ENCODE data around the gene RAP1GAP2. TPM values are rescaled to one million over a fixed set of nuclear protein-coding genes. Genes with fewer than 3 reads are reported as not detected.

RAP1GAP2 gene
- total RNA-seq, 1 experiment from 2014 or later = 2.0 TPM

DNA sequence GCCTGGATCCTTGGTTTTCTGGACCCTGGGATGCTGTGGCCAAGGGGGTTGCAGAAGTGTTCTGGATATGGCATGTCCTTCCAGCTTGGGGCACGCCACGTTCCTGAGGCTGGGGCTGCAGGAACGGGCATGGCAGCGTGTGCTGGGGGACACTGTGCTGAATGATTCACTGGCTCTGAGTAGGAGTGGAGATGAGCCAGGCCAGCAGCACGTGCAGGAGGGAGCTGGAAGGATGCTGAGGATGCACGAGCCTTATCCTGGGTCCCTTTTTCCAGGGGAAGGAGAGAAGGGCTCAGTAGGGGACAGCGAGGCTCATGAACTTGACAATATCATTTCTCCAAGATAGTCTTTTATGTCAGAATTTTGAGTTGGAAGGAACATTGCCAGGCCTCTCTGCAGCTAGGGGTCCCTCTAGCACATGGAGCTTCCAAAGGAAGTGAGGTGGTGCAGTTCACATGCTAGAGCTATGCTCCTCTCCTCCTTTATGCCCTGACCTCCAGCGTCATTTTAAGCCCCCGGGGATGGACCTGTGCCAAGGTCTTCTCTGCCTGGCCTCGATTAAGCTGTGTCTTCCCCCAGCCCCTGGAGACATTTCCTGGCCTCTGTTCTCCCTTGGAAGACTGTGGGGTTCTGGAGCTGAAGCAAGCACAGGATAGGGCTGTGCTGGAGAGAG, 141.2 kb downstream of the RAP1GAP2 start:
- in situ Hi-C loops (cut with HindIII; ENCODE audit: low pct_unique_long_range_greater_than_20kb, low sequenced_read_pairs) = no loop called here
- DNase-seq (ENCODE audit: low read depth, low spot score) = peak; percentile 55

DNA sequence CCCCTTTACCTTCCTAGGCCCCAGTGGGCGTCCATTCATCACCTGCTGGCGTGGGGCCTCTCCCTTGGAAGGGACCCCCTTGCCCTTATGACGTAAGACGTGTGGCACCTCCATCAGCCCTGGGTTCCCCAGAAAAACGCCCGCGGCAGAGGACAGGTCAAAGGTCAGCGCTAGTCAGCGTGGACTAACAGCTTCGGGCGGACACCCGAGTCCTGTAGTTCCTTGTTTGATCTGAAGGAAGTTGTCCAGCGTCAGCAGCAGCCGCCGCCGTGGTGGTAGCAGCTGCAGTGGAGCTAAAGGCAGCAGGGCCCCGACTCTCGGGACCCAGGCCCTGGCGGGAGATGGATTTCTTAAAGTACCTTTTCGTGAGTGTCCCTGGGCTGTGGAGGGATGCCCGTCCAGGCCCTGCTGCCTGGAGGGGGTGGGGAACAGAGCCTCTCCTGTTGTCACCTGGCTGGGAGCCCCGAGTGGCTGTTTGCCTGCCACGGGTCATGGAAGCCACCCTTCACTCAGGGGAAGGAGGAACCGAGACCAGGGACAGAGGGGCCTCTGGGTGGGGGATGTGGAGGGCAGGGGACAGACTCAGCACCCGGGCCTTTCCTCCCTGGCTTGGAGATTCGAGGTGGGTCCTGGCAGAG, 143.6 kb downstream of the RAP1GAP2 start:
- no peak for DNase-seq (ENCODE audit: low read depth, low spot score)
- in situ Hi-C loops (cut with HindIII; ENCODE audit: low pct_unique_long_range_greater_than_20kb, low sequenced_read_pairs) = no loop called here

DNA sequence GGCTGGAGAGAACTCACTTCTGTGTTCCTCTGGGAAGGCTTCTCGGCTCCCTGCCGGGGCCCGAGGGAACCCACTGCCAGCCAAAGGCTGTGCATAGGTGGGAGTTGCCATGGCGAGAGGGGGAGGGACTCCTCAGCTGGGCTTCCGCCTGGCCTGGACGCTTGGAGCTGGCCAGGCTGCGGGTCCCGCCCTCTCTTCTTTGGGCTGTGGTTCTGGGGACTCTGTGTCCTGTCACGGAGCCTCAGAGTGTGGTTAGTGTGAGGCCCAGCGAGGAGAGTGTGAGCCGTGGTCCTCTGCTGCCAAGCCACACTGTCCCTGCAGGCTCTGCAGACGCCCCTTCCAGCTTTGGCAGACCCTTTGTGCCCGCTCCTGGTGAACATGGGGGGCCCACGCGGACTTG, 144.1 kb downstream of the RAP1GAP2 start:
- in situ Hi-C loops (cut with HindIII; ENCODE audit: low pct_unique_long_range_greater_than_20kb, low sequenced_read_pairs) = no loop called here
- no peak for DNase-seq (ENCODE audit: low read depth, low spot score)

DNA sequence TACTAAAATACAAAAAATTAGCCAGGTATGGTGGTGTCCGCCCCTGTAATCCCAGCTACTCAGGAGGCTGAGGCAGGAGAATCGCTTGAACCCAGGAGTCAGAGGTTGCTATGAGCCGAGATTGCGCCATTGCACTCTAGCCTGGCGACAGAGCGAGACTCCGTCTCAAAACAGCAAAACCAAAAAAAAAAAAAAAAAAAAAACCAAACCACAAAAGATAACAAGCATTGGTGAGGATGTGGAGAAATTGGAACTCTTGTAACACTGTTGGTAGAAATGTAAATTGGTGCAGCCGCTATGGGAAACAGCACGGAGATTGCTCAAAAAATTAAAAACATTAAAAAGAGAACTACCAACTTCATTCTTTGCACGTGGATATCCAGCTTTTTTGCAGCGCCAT, 147.7 kb downstream of the RAP1GAP2 start:
- DNase-seq (ENCODE audit: low read depth, low spot score) = no peak
- in situ Hi-C loops (cut with HindIII; ENCODE audit: low pct_unique_long_range_greater_than_20kb, low sequenced_read_pairs) = no loop called here

DNA sequence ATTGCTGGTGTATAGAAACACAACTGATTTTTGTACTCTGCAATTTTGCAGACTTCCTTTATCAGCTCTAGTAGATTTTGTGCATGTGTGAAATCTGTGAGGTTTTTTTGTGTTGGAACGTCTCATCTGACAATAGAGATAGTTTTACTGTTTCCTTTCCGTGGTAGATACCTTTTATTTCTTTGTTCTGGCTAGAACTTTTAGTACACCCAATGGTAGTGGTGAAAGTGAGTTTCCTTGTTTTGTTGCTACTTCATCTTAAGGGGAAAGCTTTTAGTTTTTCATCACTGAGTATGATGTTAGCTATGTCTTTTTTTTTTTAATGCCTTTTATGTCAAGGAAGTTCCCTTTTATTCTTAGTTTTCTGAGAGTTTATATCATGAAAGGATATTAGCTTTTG, 149.1 kb downstream of the RAP1GAP2 start:
- DNase-seq (ENCODE audit: low read depth, low spot score) = no peak
- in situ Hi-C loops (cut with HindIII; ENCODE audit: low pct_unique_long_range_greater_than_20kb, low sequenced_read_pairs) = no loop called here

DNA sequence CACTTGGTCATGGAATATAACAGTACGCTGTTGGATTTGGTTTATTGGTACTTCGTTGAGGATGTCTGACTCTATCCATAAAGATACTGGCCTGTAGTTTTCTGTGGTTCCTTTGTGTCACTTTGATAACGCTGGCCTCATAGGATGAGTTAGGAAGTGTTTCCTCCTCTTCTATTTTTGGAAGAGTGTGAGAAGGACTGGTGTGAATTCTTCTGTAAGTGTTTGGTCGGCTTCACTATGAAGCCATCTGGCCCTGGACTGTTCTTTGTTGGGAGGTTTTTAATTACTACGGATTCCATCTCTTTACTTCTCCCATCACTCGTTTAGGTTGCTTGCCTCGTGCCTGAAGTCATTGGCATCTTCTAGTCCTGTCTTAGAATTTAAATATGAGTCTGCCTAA, 149.9 kb downstream of the RAP1GAP2 start:
- DNase-seq (ENCODE audit: low read depth, low spot score) = no peak
- in situ Hi-C loops (cut with HindIII; ENCODE audit: low pct_unique_long_range_greater_than_20kb, low sequenced_read_pairs) = no loop called here

DNA sequence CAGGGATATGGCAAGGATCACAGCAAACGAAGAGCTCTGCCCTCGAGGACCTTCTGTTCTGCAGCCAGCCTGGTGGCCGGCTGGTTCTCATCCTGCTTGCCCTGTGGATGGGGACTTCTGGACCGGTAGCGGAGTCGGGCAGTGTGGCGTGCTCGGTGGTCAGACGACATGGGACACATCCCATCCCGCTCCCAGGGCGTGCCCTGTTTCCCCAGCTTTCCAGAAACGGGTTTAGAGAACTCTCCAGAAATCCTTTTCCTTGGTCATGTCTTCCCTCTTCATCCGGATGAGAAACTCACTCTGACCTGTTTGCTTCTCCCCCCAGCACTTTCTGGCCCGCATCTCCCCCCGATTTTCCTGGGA, 151.3 kb downstream of the RAP1GAP2 start:
- in situ Hi-C loops (cut with HindIII; ENCODE audit: low pct_unique_long_range_greater_than_20kb, low sequenced_read_pairs) = no loop called here
- DNase-seq (ENCODE audit: low read depth, low spot score) = no peak

DNA sequence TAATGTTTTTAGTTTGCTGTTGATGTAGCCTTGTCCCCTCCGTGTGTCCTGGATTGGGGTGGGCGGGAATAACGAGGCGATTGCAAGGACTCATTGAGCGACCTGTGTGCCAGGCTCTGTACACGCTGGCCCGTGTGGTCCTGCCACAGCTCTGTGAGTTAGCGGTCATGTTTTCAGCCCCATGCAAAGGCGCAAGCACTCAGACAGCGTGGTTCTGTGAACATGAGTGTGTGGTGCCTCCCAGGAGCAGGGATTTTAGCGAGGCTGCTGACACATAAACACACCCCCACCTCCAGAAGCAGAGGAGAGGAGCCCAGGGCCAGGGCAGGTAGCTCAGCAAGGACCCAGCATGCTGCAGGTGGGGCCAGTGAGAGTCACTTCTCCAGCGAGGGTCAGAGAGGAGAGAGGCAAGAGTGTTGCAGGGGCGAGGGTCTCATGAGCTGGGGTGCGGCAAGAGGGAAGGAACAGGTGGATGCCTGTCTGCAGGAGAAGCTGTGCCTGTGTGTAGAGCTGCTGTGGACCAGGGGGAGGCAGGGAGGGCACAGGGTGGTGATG, 151.8 kb downstream of the RAP1GAP2 start:
- no peak for DNase-seq (ENCODE audit: low read depth, low spot score)
- in situ Hi-C loops (cut with HindIII; ENCODE audit: low pct_unique_long_range_greater_than_20kb, low sequenced_read_pairs) = no loop called here

DNA sequence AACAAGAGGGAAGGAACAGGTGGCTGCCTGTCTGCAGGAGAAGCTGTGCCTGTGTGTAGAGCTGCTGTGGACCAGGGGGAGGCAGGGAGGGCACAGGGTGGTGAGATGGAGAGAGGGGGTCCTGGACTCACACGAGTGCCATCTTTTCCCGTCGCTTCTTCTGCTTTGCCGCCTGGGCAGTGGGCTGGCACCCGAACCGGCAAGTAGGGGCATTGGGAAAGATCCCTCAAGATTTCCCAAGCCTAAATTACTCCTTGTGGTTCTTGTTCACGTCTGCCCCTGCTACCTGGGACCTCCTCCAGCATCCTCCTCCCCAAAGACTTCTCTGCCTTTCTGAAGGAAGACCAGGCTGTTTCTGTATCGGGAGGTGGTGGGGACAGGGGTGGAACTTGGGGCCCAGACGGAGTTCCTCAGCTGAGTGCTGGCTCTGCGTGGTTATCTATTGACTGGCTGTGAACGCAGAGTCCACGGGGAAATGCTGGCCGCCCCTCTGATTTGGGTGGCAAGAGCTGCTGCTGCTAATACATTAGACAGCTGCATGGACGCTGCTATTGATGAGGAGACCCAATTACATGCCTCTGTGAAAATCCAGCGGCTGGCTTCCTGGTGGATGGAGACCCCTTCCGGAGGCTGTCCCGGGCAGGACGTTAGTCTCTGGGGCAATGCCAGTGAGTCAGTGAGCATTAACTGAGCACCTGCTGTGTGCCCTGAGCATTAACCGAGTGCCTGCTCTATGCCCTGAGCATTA, 152.7 kb downstream of the RAP1GAP2 start:
- in situ Hi-C loops (cut with HindIII; ENCODE audit: low pct_unique_long_range_greater_than_20kb, low sequenced_read_pairs) = no loop called here
- DNase-seq (ENCODE audit: low read depth, low spot score) = no peak

DNA sequence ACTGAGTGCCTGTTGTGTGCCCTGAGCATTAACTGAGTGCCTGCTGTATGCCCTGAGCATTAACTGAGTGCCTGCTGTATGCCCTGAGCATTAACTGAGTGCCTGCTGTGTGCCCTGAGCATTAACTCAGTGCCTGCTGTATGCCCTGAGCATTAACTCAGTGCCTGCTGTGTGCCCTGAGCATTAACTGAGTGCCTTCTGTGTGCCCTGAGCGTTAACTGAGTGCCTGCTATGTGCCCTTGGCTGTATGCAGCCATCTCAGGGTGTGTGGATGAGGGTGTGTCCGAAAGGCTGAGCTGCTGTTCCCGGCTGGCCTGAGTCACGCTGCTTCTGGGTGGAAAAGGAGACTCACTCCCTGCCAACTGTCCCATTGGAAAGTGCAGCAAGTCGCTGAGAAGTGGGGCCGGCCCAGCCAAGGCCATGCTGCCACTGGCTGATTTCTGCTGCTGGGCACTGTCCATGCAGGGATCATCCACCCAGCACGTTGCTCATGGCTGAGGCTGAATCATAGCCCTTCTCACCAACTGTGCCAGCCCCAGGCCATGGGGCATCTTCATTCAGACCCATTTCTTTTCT, 153.3 kb downstream of the RAP1GAP2 start:
- in situ Hi-C loops (cut with HindIII; ENCODE audit: low pct_unique_long_range_greater_than_20kb, low sequenced_read_pairs) = no loop called here
- DNase-seq (ENCODE audit: low read depth, low spot score) = no peak

DNA sequence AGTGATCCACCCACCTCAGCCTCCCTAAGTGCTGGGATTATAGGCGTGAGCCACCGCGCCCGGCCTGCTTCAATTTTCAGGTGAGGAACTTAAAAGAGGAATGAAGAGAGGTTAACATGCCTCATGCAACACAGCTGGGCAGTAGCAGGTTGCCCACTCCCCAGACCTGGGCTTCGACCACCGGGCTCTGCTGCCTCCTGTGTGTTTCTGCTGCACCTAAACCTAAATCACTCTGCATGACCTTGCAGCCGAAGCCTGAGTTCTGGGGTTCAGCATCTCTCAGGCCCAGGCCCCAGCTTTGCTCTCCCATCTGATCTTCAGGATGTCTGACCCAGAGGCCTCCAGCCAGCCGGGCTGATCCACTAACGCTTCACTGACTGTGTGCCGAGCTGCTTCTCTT, 154.6 kb downstream of the RAP1GAP2 start:
- in situ Hi-C loops (cut with HindIII; ENCODE audit: low pct_unique_long_range_greater_than_20kb, low sequenced_read_pairs) = no loop called here

DNA sequence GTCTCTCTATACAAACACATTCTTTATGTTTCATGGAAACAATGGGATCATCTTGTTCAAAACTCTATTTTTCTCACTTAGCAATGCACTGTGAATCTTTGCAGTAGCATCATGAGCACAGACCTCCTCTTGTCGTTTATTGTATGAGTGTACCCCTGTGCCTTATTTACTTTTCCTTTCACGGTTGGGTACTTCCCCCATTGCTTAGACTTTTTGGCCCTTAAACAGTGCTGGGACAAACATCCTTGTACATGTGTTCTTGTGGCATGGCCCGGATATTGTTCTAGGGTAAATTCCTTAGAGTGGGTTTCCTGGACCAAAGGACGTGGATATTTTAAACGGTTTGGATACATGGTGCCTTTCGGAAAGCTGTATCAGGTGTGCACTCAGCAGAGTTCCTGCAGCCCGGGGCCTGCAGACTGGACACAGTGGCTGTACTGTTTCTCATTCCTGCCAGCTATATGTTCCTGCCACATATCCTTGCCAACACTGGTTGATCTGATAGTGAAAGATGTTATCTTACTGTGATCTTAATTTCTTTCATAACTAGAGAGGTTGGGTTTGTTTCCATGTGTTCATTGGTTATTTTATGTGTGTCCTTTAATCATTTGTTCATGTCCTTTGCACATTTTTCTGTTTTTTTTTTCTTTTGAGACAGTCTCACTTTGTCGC, 156.1 kb downstream of the RAP1GAP2 start:
- no peak for DNase-seq (ENCODE audit: low read depth, low spot score)
- in situ Hi-C loops (cut with HindIII; ENCODE audit: low pct_unique_long_range_greater_than_20kb, low sequenced_read_pairs) = no loop called here

More for the DNA sequence above, 154.6 kb downstream of the RAP1GAP2 start:
- no peak for DNase-seq (ENCODE audit: low read depth, low spot score)

DNA sequence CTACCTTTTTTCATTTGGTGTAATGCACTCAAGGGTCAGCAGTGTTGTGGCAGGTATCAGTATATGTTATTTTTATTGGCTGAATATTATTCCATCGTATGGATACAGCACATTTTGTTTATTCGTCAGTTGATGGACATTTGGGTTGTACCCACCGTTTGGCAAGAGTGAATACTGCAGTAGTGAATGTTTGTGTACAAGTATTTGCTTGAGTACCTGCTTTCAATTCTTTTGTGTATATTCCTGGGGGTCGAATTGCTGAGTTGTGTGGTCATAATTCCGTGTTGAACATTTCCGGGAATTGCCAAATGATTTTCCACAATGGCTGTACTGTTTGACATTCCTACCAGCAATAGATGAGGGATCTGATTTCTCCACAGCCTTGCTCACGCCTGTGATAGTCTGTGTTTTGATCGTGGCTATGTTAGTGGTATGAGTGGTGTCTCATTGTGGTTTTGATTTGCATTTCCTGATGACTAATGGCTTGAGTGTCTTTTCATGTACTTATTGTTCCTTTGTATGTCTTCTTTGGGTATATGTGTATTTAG, 158.7 kb downstream of the RAP1GAP2 start:
- in situ Hi-C loops (cut with HindIII; ENCODE audit: low pct_unique_long_range_greater_than_20kb, low sequenced_read_pairs) = no loop called here
- DNase-seq (ENCODE audit: low read depth, low spot score) = peak; percentile 93

DNA sequence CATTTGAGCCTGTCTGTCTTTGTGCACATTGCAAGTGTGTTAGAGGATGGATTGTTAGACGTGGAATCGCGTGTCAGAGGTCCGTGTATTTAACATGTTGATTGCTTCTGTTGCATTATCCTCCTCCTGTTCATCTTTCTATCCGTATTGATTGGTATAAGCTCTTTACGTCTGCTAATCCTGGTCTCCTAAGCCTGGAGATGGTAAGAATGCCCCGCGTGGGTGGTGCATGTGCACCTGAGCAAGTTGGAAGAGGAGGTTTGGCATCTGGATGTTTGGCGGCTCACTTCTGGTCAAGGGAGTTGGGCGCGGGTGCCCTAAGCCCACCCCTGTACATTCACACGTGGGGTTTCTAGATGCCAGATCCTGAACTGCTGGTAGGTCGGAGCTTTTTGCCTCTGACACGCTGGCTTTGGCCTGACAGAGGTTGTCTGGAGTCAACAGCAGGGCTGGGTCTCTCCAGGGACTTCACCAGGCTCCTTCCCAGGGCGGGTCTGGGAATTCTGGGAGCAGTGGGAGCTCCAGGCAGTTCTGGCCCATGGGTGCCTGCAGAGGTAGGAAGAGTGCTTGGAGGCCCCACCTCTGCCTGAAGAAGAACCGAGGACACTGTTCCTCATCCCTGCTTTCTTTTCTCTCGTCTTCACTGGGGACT, 159.8 kb downstream of the RAP1GAP2 start:
- in situ Hi-C loops (cut with HindIII; ENCODE audit: low pct_unique_long_range_greater_than_20kb, low sequenced_read_pairs) = no loop called here
- DNase-seq (ENCODE audit: low read depth, low spot score) = no peak

DNA sequence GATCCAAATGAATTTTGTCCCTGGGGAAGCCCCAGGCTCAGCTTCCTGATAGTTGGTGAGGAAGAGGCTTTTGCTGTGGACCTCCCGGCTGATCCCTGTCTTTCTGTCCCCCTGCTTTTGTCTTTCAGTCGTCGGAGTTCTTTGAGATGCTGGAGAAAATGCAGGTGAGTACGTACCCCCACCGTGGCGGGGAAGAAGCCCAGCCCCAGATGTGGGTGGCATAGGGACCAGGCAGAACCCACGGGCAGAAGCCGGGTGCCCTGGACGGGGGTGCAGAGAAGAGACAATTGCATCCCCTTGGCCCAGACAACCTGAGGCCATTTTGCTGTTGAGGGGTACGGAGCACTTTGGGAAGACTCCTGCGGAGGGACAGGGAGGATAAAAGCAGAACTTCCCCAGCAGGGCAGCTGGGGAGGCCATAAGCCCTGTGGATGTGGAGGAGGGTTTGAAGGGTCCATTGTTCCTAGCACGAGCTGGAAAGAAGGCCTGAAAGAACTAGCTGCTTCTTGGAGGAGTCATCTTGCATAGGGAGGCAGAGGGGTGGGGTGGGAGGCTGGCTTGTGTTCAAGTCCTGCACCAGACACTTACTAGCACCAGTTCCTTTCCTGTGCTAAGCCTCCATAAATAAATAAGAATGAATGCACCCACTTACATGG, 161.5 kb downstream of the RAP1GAP2 start:
- in situ Hi-C loops (cut with HindIII; ENCODE audit: low pct_unique_long_range_greater_than_20kb, low sequenced_read_pairs) = no loop called here

DNA sequence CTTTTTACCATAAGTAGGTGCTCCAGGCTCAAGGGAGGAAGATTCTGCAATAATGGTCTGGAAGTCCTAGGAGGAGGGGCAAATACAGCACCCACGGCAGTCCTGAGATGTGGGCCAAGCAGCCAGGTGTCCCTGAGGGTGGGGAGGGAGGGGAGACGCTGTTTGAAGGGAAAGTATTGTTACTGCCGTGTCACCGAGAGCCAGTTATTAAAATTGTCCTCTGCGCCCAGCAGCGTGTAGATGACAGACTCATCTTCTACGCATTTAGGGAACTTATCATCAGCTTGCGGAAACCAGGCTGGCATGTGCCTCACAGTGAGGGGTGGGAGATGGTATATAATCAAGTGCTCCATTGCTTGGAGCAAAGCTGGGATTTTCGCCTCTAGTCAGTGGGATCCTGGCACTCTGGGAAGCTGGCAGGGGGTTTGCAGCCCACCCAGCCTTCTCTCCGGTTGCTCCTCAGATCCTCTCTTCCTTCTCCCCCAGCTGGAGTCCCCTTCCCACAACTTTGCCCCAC, 162.5 kb downstream of the RAP1GAP2 start:
- in situ Hi-C loops (cut with HindIII; ENCODE audit: low pct_unique_long_range_greater_than_20kb, low sequenced_read_pairs) = no loop called here
- no peak for DNase-seq (ENCODE audit: low read depth, low spot score)

More for the DNA sequence above, 161.5 kb downstream of the RAP1GAP2 start:
- DNase-seq (ENCODE audit: low read depth, low spot score) = no peak

All from SK-MEL-5 (cell line).